ENCODE measurements around the gene TRIM72.

Gene TRIM72

DNA sequence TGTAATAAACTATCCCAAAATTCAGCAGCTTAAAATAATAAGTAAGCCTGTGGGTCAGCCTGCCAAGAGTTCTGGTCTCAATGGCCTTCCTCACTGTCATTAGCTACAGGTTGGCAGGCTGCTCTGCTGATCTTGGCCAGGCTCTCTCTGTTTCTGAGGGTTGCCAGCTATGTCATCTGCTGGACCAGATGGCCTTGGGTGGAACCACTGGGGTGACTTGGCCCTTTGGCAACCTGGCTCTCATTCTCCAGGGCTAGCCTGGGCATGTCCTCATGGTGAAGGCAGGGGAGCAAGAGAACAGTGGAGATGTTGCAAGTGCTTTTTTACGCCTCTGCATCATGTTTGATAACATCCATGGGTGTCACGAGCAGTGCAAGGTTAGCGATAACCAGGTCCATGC is 59.8 kb downstream of the TRIM72 start:
- H2AK5ac ChIP-seq (ENCODE audit: low read depth, low read length), result no peak overlapping the region
- WGBS, 2 donors (ENCODE audit: extremely low coverage in 2 of 2, insufficient read length in 2 of 2, insufficient replicate concordance in 1 of 2), result no CpG with 5 or more reads among the region's 3 CpGs
- H3K14ac ChIP-seq (ENCODE audit: low read length), result no peak overlapping the region
- no peaks in the 10 kb centered on the region for H3K9me3 ChIP-seq (replicated peaks in 1 of 2; ENCODE audit: control insufficient read depth in 2 of 2, insufficient read depth in 1 of 2, low read depth in 1 of 2, low read length in 2 of 2)
- no peak overlapping the region for H3K27ac ChIP-seq (replicated peaks; ENCODE audit: low read length)
- no peak overlapping the region for H2AFZ ChIP-seq (ENCODE audit: low read length)
- H3K27me3 ChIP-seq (ENCODE audit: control insufficient read depth in 3 of 3, insufficient read depth in 3 of 3, low read depth in 1 of 3, low read length in 3 of 3), result no peaks in the 10 kb centered on the region
- H3K4me1 ChIP-seq (ENCODE audit: control insufficient read depth in 2 of 2, insufficient read depth in 1 of 2, low read depth in 1 of 2, low read length in 2 of 2), result no peaks in the 10 kb centered on the region
- no peak overlapping the region for H3K9ac ChIP-seq (ENCODE audit: low read depth, low read length, poor library complexity)
- no peak overlapping the region for H3K23ac ChIP-seq (ENCODE audit: low read depth, low read length, poor library complexity)
- no peak overlapping the region for H4K8ac ChIP-seq (ENCODE audit: low read depth, low read length)
- no peak overlapping the region for H3K18ac ChIP-seq (ENCODE audit: low read length)
- DNase-seq (ENCODE audit: low spot score), result no peak
- peaks cover 1% of the 10 kb centered on the region for H3K79me1 ChIP-seq (ENCODE audit: low read depth, low read length)
- no peak overlapping the region for H2BK120ac ChIP-seq (ENCODE audit: low read depth, low read length)
- H3K4me3 ChIP-seq (ENCODE audit: low read length in 2 of 2), result no peak overlapping the region
- H2BK15ac ChIP-seq (ENCODE audit: low read length), result no peak overlapping the region
- H2BK5ac ChIP-seq (ENCODE audit: low read length), result no peak overlapping the region
- peak overlapping the region; percentile 12 for H3K4ac ChIP-seq (ENCODE audit: low read length)
- no peak overlapping the region for H3K4me2 ChIP-seq (ENCODE audit: insufficient read depth, low read length, poor library complexity, severe bottlenecking)
- no peak overlapping the region for H4K91ac ChIP-seq (ENCODE audit: low read depth, low read length, poor library complexity)
- no peaks in the 10 kb centered on the region for H3K36me3 ChIP-seq (replicated peaks in 1 of 2; ENCODE audit: control insufficient read depth in 2 of 2, insufficient read depth in 2 of 2, low read length in 2 of 2)
- H2BK12ac ChIP-seq (ENCODE audit: low read length), result no peak overlapping the region

DNA sequence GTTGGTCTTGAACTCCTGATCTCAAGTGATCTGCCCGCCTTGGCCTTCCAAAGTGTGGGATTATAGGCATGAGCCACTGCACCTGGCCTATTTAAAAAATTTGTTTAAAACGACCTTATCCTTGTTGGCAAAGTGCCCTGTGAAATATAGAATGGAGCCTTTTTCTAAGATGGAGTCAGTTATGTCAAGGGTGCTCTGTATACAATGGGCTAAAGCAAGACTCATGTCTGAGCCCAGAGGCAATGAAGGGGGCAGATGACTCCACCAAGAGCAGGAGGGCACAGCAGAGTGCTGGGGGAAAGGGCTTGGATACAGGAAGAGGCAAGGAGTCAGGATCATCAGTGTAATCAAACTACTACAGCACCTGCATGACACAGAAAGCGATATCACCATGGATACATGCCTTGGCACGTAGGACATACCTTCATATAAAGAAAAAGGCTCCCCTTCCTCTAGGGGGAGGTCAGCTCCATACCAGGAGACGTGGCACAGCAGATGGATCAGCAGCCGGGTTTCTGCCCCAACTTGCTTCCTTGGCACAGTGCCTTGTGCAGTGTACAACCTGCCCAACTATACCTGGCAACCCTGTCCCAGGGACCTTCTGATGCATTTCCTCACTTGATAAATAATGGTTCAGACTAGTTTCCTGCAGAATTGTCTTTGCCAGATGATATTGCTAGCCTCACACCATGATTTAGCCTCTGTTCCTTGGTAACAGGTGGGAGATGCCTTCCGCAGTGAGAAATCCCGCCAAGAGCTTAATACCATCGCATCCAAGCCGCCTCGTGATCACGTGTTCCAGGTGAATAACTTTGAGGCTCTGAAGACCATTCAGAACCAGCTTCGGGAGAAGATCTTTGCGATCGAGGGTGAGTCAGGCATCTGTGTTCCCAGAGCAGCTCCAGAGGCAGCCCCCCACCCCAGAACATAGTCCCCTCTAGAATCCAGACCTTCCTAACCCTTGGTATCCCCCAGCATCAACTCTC is 61.2 kb downstream of the TRIM72 start:
- Histone ChIP-seq H3K4me1 (ENCODE audit: control insufficient read depth in 2 of 2, insufficient read depth in 1 of 2, low read depth in 1 of 2, low read length in 2 of 2) (no peaks in the 10 kb centered on the region), H4K91ac (ENCODE audit: low read depth, low read length, poor library complexity) (no peak overlapping the region), H3K27me3 (ENCODE audit: control insufficient read depth in 3 of 3, insufficient read depth in 3 of 3, low read depth in 1 of 3, low read length in 3 of 3) (no peaks in the 10 kb centered on the region), H2BK5ac (ENCODE audit: low read length) (no peak overlapping the region), H3K27ac (replicated peaks; ENCODE audit: low read length) (no peak overlapping the region), H3K9ac (ENCODE audit: low read depth, low read length, poor library complexity) (no peak overlapping the region), H3K4me2 (ENCODE audit: insufficient read depth, low read length, poor library complexity, severe bottlenecking) (no peak overlapping the region), H4K8ac (ENCODE audit: low read depth, low read length) (no peak overlapping the region), H3K18ac (ENCODE audit: low read length) (no peak overlapping the region), H2AFZ (ENCODE audit: low read length) (no peak overlapping the region), H3K4ac (ENCODE audit: low read length) (peak overlapping the region; percentile 23), H2BK15ac (ENCODE audit: low read length) (peak overlapping the region; percentile 58), H3K79me1 (ENCODE audit: low read depth, low read length) (peaks cover 1% of the 10 kb centered on the region), H3K23ac (ENCODE audit: low read depth, low read length, poor library complexity) (no peak overlapping the region), H3K14ac (ENCODE audit: low read length) (no peak overlapping the region), H3K36me3 (replicated peaks in 1 of 2; ENCODE audit: control insufficient read depth in 2 of 2, insufficient read depth in 2 of 2, low read length in 2 of 2) (no peaks in the 10 kb centered on the region), H2BK120ac (ENCODE audit: low read depth, low read length) (no peak overlapping the region), H3K4me3 (ENCODE audit: low read length in 2 of 2) (no peak overlapping the region), H2BK12ac (ENCODE audit: low read length) (no peak overlapping the region), H3K9me3 (replicated peaks in 1 of 2; ENCODE audit: control insufficient read depth in 2 of 2, insufficient read depth in 1 of 2, low read depth in 1 of 2, low read length in 2 of 2) (no peaks in the 10 kb centered on the region), H2AK5ac (ENCODE audit: low read depth, low read length) (no peak overlapping the region)
- no CpG with 5 or more reads among the region's 15 CpGs for WGBS, 2 donors (ENCODE audit: extremely low coverage in 2 of 2, insufficient read length in 2 of 2, insufficient replicate concordance in 1 of 2)
- DNase-seq (ENCODE audit: low spot score), result no peak

DNA sequence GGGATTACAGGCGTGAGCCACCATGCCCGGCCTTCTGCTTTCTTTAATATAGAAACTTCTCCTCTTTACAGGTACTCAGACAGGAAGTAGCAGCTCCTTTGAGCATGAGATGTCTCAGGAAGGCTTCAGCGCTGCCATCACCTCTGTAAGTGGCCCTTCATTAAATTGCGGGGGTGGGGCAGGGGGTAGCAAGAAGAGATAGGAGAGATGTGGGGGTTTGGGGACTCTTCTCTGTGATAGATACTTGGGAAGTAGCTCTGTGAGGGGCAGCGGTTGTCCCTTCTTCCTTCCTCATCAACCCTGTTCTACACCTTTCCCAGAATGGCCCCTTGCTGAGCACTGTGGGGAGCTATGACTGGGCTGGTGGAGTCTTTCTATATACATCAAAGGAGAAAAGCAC is 62.7 kb downstream of the TRIM72 start:
- Histone ChIP-seq H2BK15ac (ENCODE audit: low read length) (no peak overlapping the region), H3K4me1 (ENCODE audit: control insufficient read depth in 2 of 2, insufficient read depth in 1 of 2, low read depth in 1 of 2, low read length in 2 of 2) (no peaks in the 10 kb centered on the region), H3K4me2 (ENCODE audit: insufficient read depth, low read length, poor library complexity, severe bottlenecking) (no peak overlapping the region), H2AFZ (ENCODE audit: low read length) (no peak overlapping the region), H3K23ac (ENCODE audit: low read depth, low read length, poor library complexity) (no peak overlapping the region), H4K8ac (ENCODE audit: low read depth, low read length) (no peak overlapping the region), H3K79me1 (ENCODE audit: low read depth, low read length) (peaks cover 1% of the 10 kb centered on the region), H2BK12ac (ENCODE audit: low read length) (no peak overlapping the region), H3K27ac (replicated peaks; ENCODE audit: low read length) (no peak overlapping the region), H3K4ac (ENCODE audit: low read length) (no peak overlapping the region), H3K18ac (ENCODE audit: low read length) (no peak overlapping the region), H2AK5ac (ENCODE audit: low read depth, low read length) (no peak overlapping the region), H4K91ac (ENCODE audit: low read depth, low read length, poor library complexity) (no peak overlapping the region), H2BK5ac (ENCODE audit: low read length) (no peak overlapping the region), H2BK120ac (ENCODE audit: low read depth, low read length) (no peak overlapping the region), H3K9me3 (replicated peaks in 1 of 2; ENCODE audit: control insufficient read depth in 2 of 2, insufficient read depth in 1 of 2, low read depth in 1 of 2, low read length in 2 of 2) (no peaks in the 10 kb centered on the region), H3K14ac (ENCODE audit: low read length) (no peak overlapping the region), H3K9ac (ENCODE audit: low read depth, low read length, poor library complexity) (no peak overlapping the region), H3K4me3 (ENCODE audit: low read length in 2 of 2) (no peak overlapping the region), H3K27me3 (ENCODE audit: control insufficient read depth in 3 of 3, insufficient read depth in 3 of 3, low read depth in 1 of 3, low read length in 3 of 3) (no peaks in the 10 kb centered on the region), H3K36me3 (replicated peaks in 1 of 2; ENCODE audit: control insufficient read depth in 2 of 2, insufficient read depth in 2 of 2, low read length in 2 of 2) (no peaks in the 10 kb centered on the region)
- no CpG with 5 or more reads among the region's 5 CpGs for WGBS, 2 donors (ENCODE audit: extremely low coverage in 2 of 2, insufficient read length in 2 of 2, insufficient replicate concordance in 1 of 2)
- no peak for DNase-seq (ENCODE audit: low spot score)

GRCh38 chr16:31277659-31278260 is 63.8 kb downstream of the TRIM72 start:
- H3K18ac ChIP-seq (ENCODE audit: low read length), result no peak overlapping the region
- H2BK5ac ChIP-seq (ENCODE audit: low read length), result no peak overlapping the region
- peak overlapping the region; percentile 56 for H3K14ac ChIP-seq (ENCODE audit: low read length)
- no peaks in the 10 kb centered on the region for H3K36me3 ChIP-seq (replicated peaks in 1 of 2; ENCODE audit: control insufficient read depth in 2 of 2, insufficient read depth in 2 of 2, low read length in 2 of 2)
- H3K9me3 ChIP-seq (replicated peaks in 1 of 2; ENCODE audit: control insufficient read depth in 2 of 2, insufficient read depth in 1 of 2, low read depth in 1 of 2, low read length in 2 of 2), result no peaks in the 10 kb centered on the region
- no peaks in the 10 kb centered on the region for H3K27me3 ChIP-seq (ENCODE audit: control insufficient read depth in 3 of 3, insufficient read depth in 3 of 3, low read depth in 1 of 3, low read length in 3 of 3)
- H3K27ac ChIP-seq (replicated peaks; ENCODE audit: low read length), result no peak overlapping the region
- no peak overlapping the region for H3K9ac ChIP-seq (ENCODE audit: low read depth, low read length, poor library complexity)
- no peak overlapping the region for H2BK12ac ChIP-seq (ENCODE audit: low read length)
- peaks cover 1% of the 10 kb centered on the region for H3K79me1 ChIP-seq (ENCODE audit: low read depth, low read length)
- no peak overlapping the region for H3K4ac ChIP-seq (ENCODE audit: low read length)
- no peak overlapping the region for H3K4me2 ChIP-seq (ENCODE audit: insufficient read depth, low read length, poor library complexity, severe bottlenecking)
- no peak overlapping the region for H2BK120ac ChIP-seq (ENCODE audit: low read depth, low read length)
- no peak overlapping the region for H4K91ac ChIP-seq (ENCODE audit: low read depth, low read length, poor library complexity)
- peak overlapping the region; percentile 43 for H3K23ac ChIP-seq (ENCODE audit: low read depth, low read length, poor library complexity)
- no CpG with 5 or more reads among the region's 17 CpGs for WGBS, 2 donors (ENCODE audit: extremely low coverage in 2 of 2, insufficient read length in 2 of 2, insufficient replicate concordance in 1 of 2)
- no peak overlapping the region for H4K8ac ChIP-seq (ENCODE audit: low read depth, low read length)
- no peak overlapping the region for H2BK15ac ChIP-seq (ENCODE audit: low read length)
- no peak for DNase-seq (ENCODE audit: low spot score)
- no peak overlapping the region for H2AK5ac ChIP-seq (ENCODE audit: low read depth, low read length)
- peak overlapping the region in 1 of 2 donors; percentile 22 for H3K4me3 ChIP-seq (ENCODE audit: low read length in 2 of 2)
- H2AFZ ChIP-seq (ENCODE audit: low read length), result no peak overlapping the region
- no peaks in the 10 kb centered on the region for H3K4me1 ChIP-seq (ENCODE audit: control insufficient read depth in 2 of 2, insufficient read depth in 1 of 2, low read depth in 1 of 2, low read length in 2 of 2)
